AG09319 (cell line): ENCODE results near the gene CDADC1.

Experiments used
- DNase-seq: peaks from one replicate; pipeline ENCODE4 v3.0.0-alpha.2; 2010; ENCODE audit warnings: low read depth; ENCODE audit errors: extremely low read depth
- CTCF ChIP-seq: IDR thresholded peaks from 2 replicates; pipeline ENCODE4 v1.5.1; 2011; ENCODE audit warnings: low read depth, mild to moderate bottlenecking, inconsistent platforms, low read length, moderate library complexity

Gene CDADC1

GRCh38 chr13:49265822-49266221 lies 18.1 kb downstream of the CDADC1 start:
- no peak for DNase-seq
- TF ChIP-seq CTCF = no peak

- no peak for TF ChIP-seq CTCF
- no peak for DNase-seq
These were observed 23.5 kb downstream of the CDADC1 start for GRCh38 chr13:49271264-49271663.

- TF ChIP-seq CTCF = no peak
- DNase-seq = no peak
These were observed 24.6 kb downstream of the CDADC1 start for GRCh38 chr13:49272296-49272695.

- DNase-seq = no peak
- TF ChIP-seq CTCF = no peak
These were observed 30.5 kb downstream of the CDADC1 start for GRCh38 chr13:49278211-49278610.

GRCh38 chr13:49279112-49279511 lies 31.4 kb downstream of the CDADC1 start:
- DNase-seq = no peak
- no peak for TF ChIP-seq CTCF

DNA sequence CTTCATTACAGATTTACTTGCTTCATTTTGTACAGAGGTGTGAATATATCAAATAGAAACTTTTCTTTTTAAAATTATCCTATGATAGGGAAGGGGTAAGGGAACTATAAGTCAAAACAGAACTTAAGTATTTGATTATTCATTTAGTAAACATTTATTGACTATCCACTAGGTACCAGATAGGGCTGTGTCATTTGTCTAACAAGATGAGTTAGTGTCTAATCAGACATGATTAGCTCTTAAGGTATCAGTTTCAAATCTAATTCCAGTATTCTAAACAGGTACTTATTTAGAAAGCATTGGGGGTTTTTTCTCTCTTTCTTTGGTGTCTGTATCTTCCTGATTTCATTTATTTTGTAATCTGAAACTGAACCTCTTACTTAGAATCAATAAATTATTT lies 32.2 kb downstream of the CDADC1 start:
- DNase-seq = no peak
- no peak for TF ChIP-seq CTCF

DNA sequence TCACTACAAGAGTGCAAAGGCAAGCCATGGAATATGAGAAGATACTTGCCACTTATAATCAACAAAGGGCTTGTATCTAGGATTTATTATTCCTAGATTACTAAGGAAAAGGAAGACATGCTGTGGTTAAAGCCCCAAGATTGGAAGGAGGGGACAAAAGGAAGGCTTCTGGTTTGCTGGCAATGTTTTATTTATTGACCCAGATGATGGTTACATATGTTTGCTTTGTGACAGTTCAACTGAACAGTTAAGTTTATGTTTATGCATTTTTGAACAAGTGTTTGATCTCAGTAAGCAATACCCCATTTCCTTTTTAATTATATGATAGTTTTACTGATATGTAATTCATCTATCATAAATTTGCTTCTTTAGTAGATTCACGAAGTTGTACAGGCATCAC lies 40.3 kb downstream of the CDADC1 start:
- TF ChIP-seq CTCF = no peak

More for the DNA sequence above, 40.3 kb downstream of the CDADC1 start:
- no peak for DNase-seq
